ENCODE results near the gene DDX41. TPM values are rescaled to one million over a fixed set of nuclear protein-coding genes. Genes with fewer than 3 reads are reported as not detected.

Gene DDX41
- total and polyA plus RNA-seq, 3 donors from 2014 or later: 99.1 to 197 (median 193) TPM

- intact Hi-C loops (cut with DNase I; ENCODE audit: low total_unique reads): no loop called here
- no peaks in the 10 kb centered on the region for H3K9me3 ChIP-seq
- H3K4me3 ChIP-seq: no peak overlapping the region
- no peak for TF ChIP-seq POLR2A (IDR thresholded peaks at IDR 0.05)
- TF ChIP-seq CTCF (IDR thresholded peaks at IDR 0.05): no peak
- no peaks in the 10 kb centered on the region for H3K36me3 ChIP-seq (ENCODE audit: low read depth, missing control alignments)
- H3K27ac ChIP-seq: no peak overlapping the region
- WGBS, 2 donors: 86 to 89% methylated on average over 8 to 27 of the region's 27 CpGs
- no peak for DNase-seq
- peaks cover 12% of the 10 kb centered on the region for H3K4me1 ChIP-seq
- H3K27me3 ChIP-seq: no peaks in the 10 kb centered on the region
Measured at GRCh38 chr5:177531209-177531940, 14.6 kb upstream of the DDX41 start.

GRCh38 chr5:177530638-177531037 lies 13.9 kb upstream of the DDX41 start:
- Histone ChIP-seq H3K4me1 (peaks cover 8% of the 10 kb centered on the region), H3K27ac (no peak overlapping the region), H3K36me3 (ENCODE audit: low read depth, missing control alignments) (no peaks in the 10 kb centered on the region), H3K4me3 (no peak overlapping the region), H3K9me3 (no peaks in the 10 kb centered on the region), H3K27me3 (no peaks in the 10 kb centered on the region)
- TF ChIP-seq POLR2A (IDR thresholded peaks at IDR 0.05): no peak
- no peak for TF ChIP-seq CTCF (IDR thresholded peaks at IDR 0.05)
- 54 to 75% methylated on average over 2 to 3 of the region's 3 CpGs for WGBS, 2 donors
- intact Hi-C loops (cut with DNase I; ENCODE audit: low total_unique reads): no loop called here
- no peak for DNase-seq

- intact Hi-C loops (cut with DNase I; ENCODE audit: low total_unique reads): no loop called here
- WGBS, 2 donors: 61 to 68% methylated on average over 9 to 12 of the region's 12 CpGs
- no peaks in the 10 kb centered on the region for H3K9me3 ChIP-seq
- no peak overlapping the region for H3K27ac ChIP-seq
- peaks cover 8% of the 10 kb centered on the region for H3K4me1 ChIP-seq
- TF ChIP-seq POLR2A (IDR thresholded peaks at IDR 0.05) (no peak), CTCF (IDR thresholded peaks at IDR 0.05) (no peak)
- H3K4me3 ChIP-seq: no peak overlapping the region
- H3K36me3 ChIP-seq (ENCODE audit: low read depth, missing control alignments): no peaks in the 10 kb centered on the region
- H3K27me3 ChIP-seq: no peaks in the 10 kb centered on the region
- no peak for DNase-seq
Measured at GRCh38 chr5:177529247-177530203, 12.8 kb upstream of the DDX41 start.

- Histone ChIP-seq H3K4me3 (no peak overlapping the region), H3K4me1 (peaks cover 16% of the 10 kb centered on the region), H3K36me3 (ENCODE audit: low read depth, missing control alignments) (no peaks in the 10 kb centered on the region), H3K27me3 (no peaks in the 10 kb centered on the region), H3K27ac (no peak overlapping the region), H3K9me3 (no peaks in the 10 kb centered on the region)
- TF ChIP-seq POLR2A (IDR thresholded peaks at IDR 0.05) (no peak), CTCF (IDR thresholded peaks at IDR 0.05) (no peak)
- WGBS, 2 donors: 93% methylated on average over 10 of the region's 10 CpGs
- intact Hi-C loops (cut with DNase I; ENCODE audit: low total_unique reads): no loop called here
- DNase-seq: no peak
Measured at GRCh38 chr5:177528631-177529030, 11.9 kb upstream of the DDX41 start.

All from testis (tissue), 3 donors.